Measurements from ENCODE around the gene WDR47.
A peak's percentile ranks its signal among the peaks of the same experiment; 100 is the strongest.
"Not testable (repeated sequence)": the region's sequence is repeated elsewhere in the genome, so short reads cannot be mapped to it uniquely, and the experiment has no call there.

The WDR47 gene

GRCh38 chr1:109040627-109040988, 1.3 kb downstream of the WDR47 start:
- H3K4me3 ChIP-seq (ENCODE audit: low read depth in 1 of 2, low read length in 1 of 2) = peak overlapping the region; percentile 82 to 98
- peaks cover 20 to 22% of the 10 kb centered on the region in 2 experiments for H3K4me1 ChIP-seq (ENCODE audit: control insufficient read depth in 1 of 2, insufficient read depth in 1 of 2, low read depth in 1 of 2, low read length in 1 of 2)
- no peaks in the 10 kb centered on the region for H3K9me3 ChIP-seq
- peaks cover 5% of the 10 kb centered on the region for H3K27me3 ChIP-seq
- no peaks in the 10 kb centered on the region for H3K36me3 ChIP-seq
- TF ChIP-seq CTCF (IDR thresholded peaks at IDR 0.05) = no peak
- peak overlapping the region; percentile 94 for H3K27ac ChIP-seq

GRCh38 chr1:109034382-109034781, 7.5 kb downstream of the WDR47 start:
- Histone ChIP-seq H3K27ac (no peak overlapping the region), H3K9me3 (no peaks in the 10 kb centered on the region), H3K4me3 (ENCODE audit: low read depth in 1 of 2, low read length in 1 of 2) (no peak overlapping the region), H3K4me1 (ENCODE audit: control insufficient read depth in 1 of 2, insufficient read depth in 1 of 2, low read depth in 1 of 2, low read length in 1 of 2) (no peaks in the 10 kb centered on the region), H3K36me3 (no peaks in the 10 kb centered on the region), H3K27me3 (no peaks in the 10 kb centered on the region)
- no peak for TF ChIP-seq CTCF (IDR thresholded peaks at IDR 0.05)

GRCh38 chr1:109029493-109029892, 12.4 kb downstream of the WDR47 start:
- not testable (repeated sequence) for H3K27ac ChIP-seq; H3K36me3 ChIP-seq; H3K4me3 ChIP-seq (ENCODE audit: low read depth in 1 of 2, low read length in 1 of 2); H3K27me3 ChIP-seq; H3K9me3 ChIP-seq; H3K4me1 ChIP-seq (ENCODE audit: control insufficient read depth in 1 of 2, insufficient read depth in 1 of 2, low read depth in 1 of 2, low read length in 1 of 2)

- Histone ChIP-seq H3K4me1 (ENCODE audit: control insufficient read depth in 1 of 2, insufficient read depth in 1 of 2, low read depth in 1 of 2, low read length in 1 of 2) (no peaks in the 10 kb centered on the region), H3K27me3 (no peaks in the 10 kb centered on the region), H3K4me3 (ENCODE audit: low read depth in 1 of 2, low read length in 1 of 2) (no peak overlapping the region), H3K9me3 (no peaks in the 10 kb centered on the region), H3K27ac (no peak overlapping the region), H3K36me3 (peaks cover 5% of the 10 kb centered on the region)
- no peak for TF ChIP-seq CTCF (IDR thresholded peaks at IDR 0.05)
Observed at GRCh38 chr1:109027841-109028240, 14.1 kb downstream of the WDR47 start.

- Histone ChIP-seq H3K27ac (no peak overlapping the region), H3K4me3 (ENCODE audit: low read depth in 1 of 2, low read length in 1 of 2) (no peak overlapping the region), H3K9me3 (no peaks in the 10 kb centered on the region), H3K27me3 (no peaks in the 10 kb centered on the region), H3K4me1 (ENCODE audit: control insufficient read depth in 1 of 2, insufficient read depth in 1 of 2, low read depth in 1 of 2, low read length in 1 of 2) (no peaks in the 10 kb centered on the region), H3K36me3 (peaks cover 16% of the 10 kb centered on the region)
- TF ChIP-seq CTCF (IDR thresholded peaks at IDR 0.05) = no peak
Observed at GRCh38 chr1:109025694-109026093, 16.2 kb downstream of the WDR47 start.

- Histone ChIP-seq H3K4me1 (ENCODE audit: control insufficient read depth in 1 of 2, insufficient read depth in 1 of 2, low read depth in 1 of 2, low read length in 1 of 2) (no peaks in the 10 kb centered on the region), H3K36me3 (peaks cover 16% of the 10 kb centered on the region), H3K4me3 (ENCODE audit: low read depth in 1 of 2, low read length in 1 of 2) (no peak overlapping the region), H3K27me3 (no peaks in the 10 kb centered on the region), H3K9me3 (no peaks in the 10 kb centered on the region), H3K27ac (no peak overlapping the region)
- no peak for TF ChIP-seq CTCF (IDR thresholded peaks at IDR 0.05)
Observed at GRCh38 chr1:109024646-109025045, 17.3 kb downstream of the WDR47 start.

All from neutrophil (primary cell).